Neural cell (in vitro differentiated cells): ENCODE measurements around the gene HCLS1. TPM values are rescaled to one million over a fixed set of nuclear protein-coding genes. Genes with fewer than 3 reads are reported as not detected.

Experiments
- H2AFZ ChIP-seq: fragments of 200-600, 300-800 bp; sonication (generic), shearing (Covaris generic); 2 replicates; pipeline ENCODE4 v1.6.0; 2014; ENCODE audit warnings: low read depth, mild to moderate bottlenecking, antibody characterized with exemption, low read length, moderate library complexity
- H3F3A ChIP-seq: fragments of 200-600 bp; shearing (Covaris generic); 2 replicates; pipeline ENCODE4 v1.6.1; 2016; ENCODE audit warnings: mild to moderate bottlenecking, moderate library complexity, mixed read lengths, antibody characterized with exemption, low read length; ENCODE audit not compliant: insufficient read depth, poor library complexity, severe bottlenecking
- H3K27ac ChIP-seq: fragments of 200-600, 300-800 bp; sonication (generic), shearing (Covaris generic); 2 replicates; pipeline ENCODE4 v1.5.1; 2014; ENCODE audit warnings: mild to moderate bottlenecking, low read length, moderate library complexity
- H3K27me3 ChIP-seq: fragments of 300-800, 200-600 bp; sonication (generic), shearing (Covaris generic); 2 replicates; pipeline ENCODE4 v1.6.0; 2014; ENCODE audit warnings: mild to moderate bottlenecking, low read depth, low read length, moderate library complexity; ENCODE audit not compliant: insufficient read depth
- H3K36me3 ChIP-seq: fragments of 300-800, 200-600 bp; sonication (generic), shearing (Covaris generic); 2 replicates; pipeline ENCODE4 v1.5.1; 2014; ENCODE audit warnings: mild to moderate bottlenecking, antibody characterized with exemption, low read length, moderate library complexity; ENCODE audit not compliant: insufficient read depth
- H3K4me2 ChIP-seq: fragments of 300-800, 200-600 bp; sonication (generic), shearing (Covaris generic); 2 replicates; pipeline ENCODE4 v1.6.0; 2014; ENCODE audit warnings: mild to moderate bottlenecking, low read length
- H3K4me3 ChIP-seq: fragments of 300-800, 200-600 bp; sonication (generic), shearing (Covaris generic); 2 replicates; pipeline ENCODE4 v1.5.1; 2014; ENCODE audit warnings: mild to moderate bottlenecking, low read length, moderate library complexity
- H3K79me2 ChIP-seq: fragments of 200-600 bp; shearing (Covaris generic); replicated peaks from 2 replicates; pipeline ENCODE4 v1.6.0; 2014; ENCODE audit warnings: mild to moderate bottlenecking, low read length, moderate library complexity; ENCODE audit not compliant: insufficient read depth
- H3K9ac ChIP-seq: fragments of 300-800, 200-600 bp; sonication (generic), shearing (Covaris generic); 2 replicates; pipeline ENCODE4 v1.6.1; 2016; ENCODE audit warnings: mild to moderate bottlenecking, low read length, mixed read lengths
- H3K9me2 ChIP-seq: fragments of 200-600 bp; shearing (Covaris generic); 2 replicates; pipeline ENCODE4 v1.6.1; 2016; ENCODE audit warnings: mild to moderate bottlenecking, low read length, mixed read lengths; ENCODE audit not compliant: insufficient read depth
- H3K9me3 ChIP-seq: fragments of 200-600, 300-800 bp; sonication (generic), shearing (Covaris generic); 2 replicates; pipeline ENCODE4 v1.6.1; 2016; ENCODE audit warnings: mild to moderate bottlenecking, mixed run types, low read length, moderate library complexity, mixed read lengths
- H4K20me1 ChIP-seq: fragments of 200-600 bp; shearing (Covaris generic); 2 replicates; pipeline ENCODE4 v1.6.1; 2016; ENCODE audit warnings: mild to moderate bottlenecking, mixed run types; ENCODE audit not compliant: insufficient read depth
- EP300 ChIP-seq: fragments of 450-650 bp; conservative IDR thresholded peaks from 2 replicates; pipeline ENCODE4 v1.6.1; 2014; ENCODE audit warnings: antibody characterized with exemption, mild to moderate bottlenecking, moderate library complexity; ENCODE audit not compliant: poor library complexity, severe bottlenecking
- EZH2 ChIP-seq: fragments of 200-600, 300-800 bp; shearing (Covaris generic), sonication (generic); IDR thresholded peaks from 2 replicates; pipeline ENCODE4 v1.6.1; 2014; ENCODE audit warnings: antibody characterized with exemption, low read length, borderline replicate concordance, mild to moderate bottlenecking; ENCODE audit not compliant: insufficient read depth, poor library complexity, severe bottlenecking
- MXI1 ChIP-seq: fragments of 450-650 bp; conservative IDR thresholded peaks from 2 replicates; pipeline ENCODE4 v1.6.1; 2014; ENCODE audit warnings: antibody characterized with exemption, mild to moderate bottlenecking; ENCODE audit not compliant: poor library complexity, severe bottlenecking
- POLR2AphosphoS5 ChIP-seq: IDR thresholded peaks from 2 replicates; pipeline ENCODE4 v1.6.1; 2012
- RAD21 ChIP-seq: fragments of 450-650 bp; conservative IDR thresholded peaks from 2 replicates; pipeline ENCODE4 v1.6.1; 2014; ENCODE audit warnings: antibody characterized with exemption, mild to moderate bottlenecking, moderate library complexity
- REST ChIP-seq: IDR thresholded peaks from 2 replicates; pipeline ENCODE4 v1.6.1; 2012; ENCODE audit warnings: borderline replicate concordance
- SMC3 ChIP-seq: fragments of 450-650 bp; conservative IDR thresholded peaks from 2 replicates; pipeline ENCODE4 v1.6.1; 2014; ENCODE audit warnings: antibody characterized with exemption, mild to moderate bottlenecking, moderate library complexity; ENCODE audit not compliant: poor library complexity
- TAF1 ChIP-seq: IDR thresholded peaks from 2 replicates; pipeline ENCODE4 v1.6.1; 2012; ENCODE audit warnings: low read depth
- polyA plus RNA-seq: library from polyadenylated mRNA; depleted of rRNA; stranded (reverse); fragments of >200 nt; gene quantifications from 2 replicates; pipeline ENCODE4 v1.2.3, GENCODE V29; 2014
- TF ChIP-seq, protein P1 (sequence below): fragments of 450-650 bp; IDR thresholded peaks from 2 replicates; pipeline ENCODE4 v1.5.1; 2014; ENCODE audit warnings: antibody characterized with exemption, mild to moderate bottlenecking, moderate library complexity; ENCODE audit not compliant: poor library complexity, severe bottlenecking

Gene HCLS1
- polyA plus RNA-seq, 1 donor from 2014 or later = 0.25 TPM

DNA sequence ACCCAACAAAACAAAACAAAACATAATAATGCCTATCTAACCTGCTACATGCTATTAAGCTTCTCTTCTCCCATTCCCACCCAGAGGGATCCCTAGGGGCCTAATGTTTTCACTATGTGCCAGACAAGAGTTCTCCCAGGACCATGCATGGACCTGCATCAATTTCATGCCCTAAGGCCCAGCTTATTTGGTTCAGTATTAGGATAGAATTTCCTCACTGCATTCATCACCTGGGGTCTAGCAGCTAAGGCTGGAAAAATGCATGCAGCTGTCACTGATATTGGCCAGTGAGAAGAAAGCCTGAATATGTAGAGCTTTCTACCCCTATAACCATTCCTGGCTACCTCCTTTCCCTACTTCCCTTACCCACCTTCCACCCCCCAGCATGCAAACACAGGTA lies 2.0 kb upstream of the HCLS1 start:
- H2AFZ ChIP-seq = no peak overlapping the region

DNA sequence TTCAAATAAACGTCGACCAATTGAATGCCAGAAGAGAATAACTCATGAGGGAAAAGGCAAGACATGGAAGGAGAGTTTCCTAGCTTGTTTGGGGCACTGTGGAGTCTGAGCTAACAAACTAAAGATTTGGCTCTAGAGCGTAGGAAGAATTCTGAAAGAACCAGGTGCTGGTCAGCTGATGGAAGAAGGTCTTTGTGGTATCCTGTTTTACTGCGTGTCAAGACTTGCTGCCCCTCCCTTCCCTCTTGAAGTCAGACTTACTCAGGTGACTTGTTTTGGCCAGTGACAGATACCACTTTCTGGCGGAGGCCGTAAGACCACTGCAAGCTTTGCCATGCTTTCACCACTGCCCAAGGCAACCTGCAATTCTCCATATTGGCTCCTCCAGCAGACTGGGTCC lies 673 bp upstream of the HCLS1 start:
- H3K79me2 ChIP-seq = no peaks in the 10 kb centered on the region
- no peak overlapping the region for H3K9ac ChIP-seq
- H3K9me2 ChIP-seq = no peaks in the 10 kb centered on the region
- H3F3A ChIP-seq = no peaks in the 10 kb centered on the region
- H3K36me3 ChIP-seq = peaks cover 16% of the 10 kb centered on the region
- H4K20me1 ChIP-seq = no peaks in the 10 kb centered on the region
- no peak overlapping the region for H3K4me3 ChIP-seq
- H2AFZ ChIP-seq = no peak overlapping the region
- no peak overlapping the region for H3K4me2 ChIP-seq
- H3K27ac ChIP-seq = no peak overlapping the region
- no peaks in the 10 kb centered on the region for H3K27me3 ChIP-seq
- no peaks in the 10 kb centered on the region for H3K9me3 ChIP-seq
- TF ChIP-seq EP300 (no peak), REST (no peak), SMC3 (no peak), MXI1 (no peak), TAF1 (no peak), POLR2AphosphoS5 (no peak), EZH2 (no peak)
- TF ChIP-seq, protein P1, sequence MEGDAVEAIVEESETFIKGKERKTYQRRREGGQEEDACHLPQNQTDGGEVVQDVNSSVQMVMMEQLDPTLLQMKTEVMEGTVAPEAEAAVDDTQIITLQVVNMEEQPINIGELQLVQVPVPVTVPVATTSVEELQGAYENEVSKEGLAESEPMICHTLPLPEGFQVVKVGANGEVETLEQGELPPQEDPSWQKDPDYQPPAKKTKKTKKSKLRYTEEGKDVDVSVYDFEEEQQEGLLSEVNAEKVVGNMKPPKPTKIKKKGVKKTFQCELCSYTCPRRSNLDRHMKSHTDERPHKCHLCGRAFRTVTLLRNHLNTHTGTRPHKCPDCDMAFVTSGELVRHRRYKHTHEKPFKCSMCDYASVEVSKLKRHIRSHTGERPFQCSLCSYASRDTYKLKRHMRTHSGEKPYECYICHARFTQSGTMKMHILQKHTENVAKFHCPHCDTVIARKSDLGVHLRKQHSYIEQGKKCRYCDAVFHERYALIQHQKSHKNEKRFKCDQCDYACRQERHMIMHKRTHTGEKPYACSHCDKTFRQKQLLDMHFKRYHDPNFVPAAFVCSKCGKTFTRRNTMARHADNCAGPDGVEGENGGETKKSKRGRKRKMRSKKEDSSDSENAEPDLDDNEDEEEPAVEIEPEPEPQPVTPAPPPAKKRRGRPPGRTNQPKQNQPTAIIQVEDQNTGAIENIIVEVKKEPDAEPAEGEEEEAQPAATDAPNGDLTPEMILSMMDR = no peak

More for the DNA sequence above, 2.0 kb upstream of the HCLS1 start:
- Histone ChIP-seq H3K27ac (no peak overlapping the region), H3K79me2 (no peaks in the 10 kb centered on the region), H3K4me3 (no peak overlapping the region), H3K27me3 (no peaks in the 10 kb centered on the region), H3K36me3 (peaks cover 21% of the 10 kb centered on the region), H3F3A (no peaks in the 10 kb centered on the region), H3K9ac (no peak overlapping the region), H3K4me2 (no peak overlapping the region), H3K9me3 (no peaks in the 10 kb centered on the region), H3K9me2 (no peaks in the 10 kb centered on the region), H4K20me1 (no peaks in the 10 kb centered on the region)
- TF ChIP-seq, protein P1 = no peak
- TF ChIP-seq TAF1 (no peak), POLR2AphosphoS5 (no peak), REST (no peak), SMC3 (no peak), RAD21 (no peak), MXI1 (no peak), EZH2 (no peak), EP300 (no peak)
